D721Med (cell line): ENCODE measurements around the gene NRG2.

Experiments used
- DNase-seq: peaks from one replicate; pipeline ENCODE4 v3.0.0; 2011; ENCODE audit warnings: low spot score; ENCODE audit not compliant: insufficient read length
- FAIRE-seq: peaks from 2 replicates; lab custom pipeline; 2011; peaks lifted over from hg19 to GRCh38; lab: Jason Lieb, UNC
- TF ChIP-seq, protein P1 (sequence below): IDR thresholded peaks from 2 replicates; pipeline ENCODE4 v1.5.1; 2012; ENCODE audit warnings: mild to moderate bottlenecking, control low read depth; ENCODE audit not compliant: insufficient read depth; ENCODE audit errors: missing control alignments

The NRG2 gene

DNA sequence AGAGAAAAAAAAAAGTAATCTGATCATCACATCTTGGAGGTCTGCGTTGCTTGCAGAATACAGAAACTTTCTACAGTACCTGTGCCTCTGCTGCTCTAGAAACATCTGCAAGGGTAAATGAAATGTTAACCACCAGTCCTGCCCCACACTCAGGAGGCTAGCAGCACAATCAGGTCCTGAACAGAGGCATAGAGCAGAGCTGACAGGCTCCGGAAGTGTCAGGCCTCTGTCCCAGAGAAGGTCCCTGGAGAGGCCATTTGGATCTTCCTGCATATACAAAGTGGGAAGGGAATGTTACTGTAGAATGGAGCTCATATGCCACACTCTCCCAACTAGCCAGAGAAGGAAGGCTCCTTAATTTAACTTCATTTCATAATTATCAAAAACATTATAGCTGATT lies 7.2 kb downstream of the NRG2 start:
- DNase-seq = no peak
- TF ChIP-seq, protein P1, sequence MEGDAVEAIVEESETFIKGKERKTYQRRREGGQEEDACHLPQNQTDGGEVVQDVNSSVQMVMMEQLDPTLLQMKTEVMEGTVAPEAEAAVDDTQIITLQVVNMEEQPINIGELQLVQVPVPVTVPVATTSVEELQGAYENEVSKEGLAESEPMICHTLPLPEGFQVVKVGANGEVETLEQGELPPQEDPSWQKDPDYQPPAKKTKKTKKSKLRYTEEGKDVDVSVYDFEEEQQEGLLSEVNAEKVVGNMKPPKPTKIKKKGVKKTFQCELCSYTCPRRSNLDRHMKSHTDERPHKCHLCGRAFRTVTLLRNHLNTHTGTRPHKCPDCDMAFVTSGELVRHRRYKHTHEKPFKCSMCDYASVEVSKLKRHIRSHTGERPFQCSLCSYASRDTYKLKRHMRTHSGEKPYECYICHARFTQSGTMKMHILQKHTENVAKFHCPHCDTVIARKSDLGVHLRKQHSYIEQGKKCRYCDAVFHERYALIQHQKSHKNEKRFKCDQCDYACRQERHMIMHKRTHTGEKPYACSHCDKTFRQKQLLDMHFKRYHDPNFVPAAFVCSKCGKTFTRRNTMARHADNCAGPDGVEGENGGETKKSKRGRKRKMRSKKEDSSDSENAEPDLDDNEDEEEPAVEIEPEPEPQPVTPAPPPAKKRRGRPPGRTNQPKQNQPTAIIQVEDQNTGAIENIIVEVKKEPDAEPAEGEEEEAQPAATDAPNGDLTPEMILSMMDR = no peak
- FAIRE-seq = no peak

DNA sequence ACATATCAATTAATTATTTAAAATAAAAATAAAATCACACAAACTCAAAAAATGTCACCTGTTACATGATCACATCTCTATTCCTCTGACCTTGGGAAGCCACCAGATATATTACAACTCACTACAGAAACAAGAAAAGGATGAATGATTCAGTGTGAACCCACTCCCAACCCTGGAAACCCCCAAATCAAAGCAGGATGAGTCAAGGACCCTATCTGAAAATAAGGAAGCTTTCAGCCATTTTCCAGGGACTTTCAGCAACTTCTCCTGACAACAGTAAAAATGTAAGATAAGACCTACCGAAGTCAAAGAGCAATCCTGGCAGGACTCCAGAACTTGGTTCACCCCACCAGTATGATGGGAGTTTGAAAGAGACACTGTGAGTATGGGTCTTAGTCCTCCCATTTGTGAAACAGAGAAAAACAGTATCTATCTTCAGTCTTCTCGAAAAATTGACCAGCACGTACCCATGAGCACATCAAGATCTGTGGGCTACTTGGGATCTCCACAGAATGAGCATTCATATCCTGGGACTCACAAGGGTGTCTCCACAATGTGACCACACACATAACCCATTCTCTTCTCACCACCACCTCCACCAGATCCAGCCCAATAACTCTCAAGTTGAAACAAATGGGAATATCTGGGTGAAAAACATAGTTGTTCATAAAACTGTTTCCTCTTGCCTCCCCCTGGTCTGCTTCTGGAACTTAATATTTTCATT lies 9.9 kb downstream of the NRG2 start:
- DNase-seq = no peak
- FAIRE-seq = no peak
- TF ChIP-seq, protein P1 = no peak

DNA sequence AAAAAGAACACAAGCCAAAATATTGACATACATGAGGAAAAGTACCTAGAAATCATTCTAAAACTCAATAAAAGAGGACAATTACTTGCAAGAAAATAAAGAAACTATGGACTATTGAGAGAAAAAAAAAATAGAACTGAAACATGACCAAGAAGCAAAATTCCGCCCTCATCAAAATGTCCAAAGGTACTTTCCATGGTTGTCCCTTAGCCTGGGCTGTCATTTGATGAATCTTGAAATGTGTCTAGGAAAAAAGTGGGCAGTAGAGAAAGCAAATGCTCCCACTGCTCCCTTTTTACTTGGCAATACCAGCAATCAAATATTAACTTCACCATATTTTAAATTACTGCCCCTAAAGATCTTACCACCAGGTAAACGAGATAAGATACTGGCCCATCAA lies 10.8 kb downstream of the NRG2 start:
- TF ChIP-seq, protein P1 = no peak
- FAIRE-seq = no peak
- DNase-seq = no peak

DNA sequence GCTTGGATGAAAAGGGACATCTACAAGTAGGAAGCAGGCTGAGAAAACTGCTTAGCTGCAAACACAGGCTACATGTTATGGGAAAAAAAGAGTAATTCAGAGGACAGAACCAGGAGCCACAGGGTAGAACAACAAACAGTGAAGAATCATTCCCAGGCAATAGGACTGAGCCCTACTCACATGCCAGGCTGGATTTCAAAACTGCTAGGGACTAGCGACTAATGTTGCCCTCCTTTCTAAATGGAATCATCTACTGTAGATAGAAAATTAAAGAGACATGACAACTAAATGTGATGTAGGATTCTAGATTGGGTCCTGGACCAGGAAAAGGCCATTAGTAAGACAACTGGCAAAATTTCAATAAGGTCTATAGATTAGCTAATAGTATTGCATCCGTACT lies 15.3 kb downstream of the NRG2 start:
- FAIRE-seq = no peak
- TF ChIP-seq, protein P1 = no peak
- DNase-seq = no peak

DNA sequence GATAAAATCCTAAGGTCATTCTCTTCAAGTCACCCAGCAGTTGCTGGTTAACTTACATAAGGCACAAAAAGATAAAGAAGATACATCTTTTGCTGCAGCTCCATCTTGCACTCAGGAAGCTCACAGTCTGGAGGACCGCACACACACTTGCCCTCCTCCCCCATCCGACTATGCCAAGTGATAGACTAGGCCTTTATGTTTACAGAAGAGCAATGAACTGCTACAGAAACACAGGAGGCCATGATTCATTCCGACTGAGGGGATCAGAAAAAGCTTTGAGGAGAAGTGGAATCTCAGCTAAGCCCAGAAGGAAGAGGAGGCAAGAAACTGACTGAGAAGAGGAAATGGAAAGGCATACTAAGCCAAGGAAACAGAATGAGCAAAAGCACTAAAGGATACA lies 17.4 kb downstream of the NRG2 start:
- TF ChIP-seq, protein P1 = no peak
- peak; percentile 29 for FAIRE-seq
- DNase-seq = no peak

DNA sequence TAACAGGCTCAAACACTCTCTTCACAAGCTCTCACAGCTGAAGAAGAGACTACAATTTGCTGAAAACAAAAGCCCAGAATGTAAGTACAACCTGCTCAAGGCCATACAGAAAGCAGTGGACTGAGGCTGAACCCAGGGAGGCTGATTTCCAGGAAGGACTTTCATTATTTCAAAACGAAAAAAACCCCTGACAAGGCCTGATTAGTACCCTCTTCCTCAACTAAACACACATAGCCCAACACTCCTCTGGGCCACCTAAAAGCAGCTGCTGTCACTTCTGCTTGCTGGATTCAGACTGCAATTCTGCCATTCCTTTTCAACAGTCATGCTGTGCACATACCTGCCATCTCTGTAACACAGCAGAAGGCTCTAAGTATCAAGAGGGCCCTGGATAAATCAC lies 18.2 kb downstream of the NRG2 start:
- DNase-seq = no peak
- TF ChIP-seq, protein P1 = no peak
- FAIRE-seq = no peak

DNA sequence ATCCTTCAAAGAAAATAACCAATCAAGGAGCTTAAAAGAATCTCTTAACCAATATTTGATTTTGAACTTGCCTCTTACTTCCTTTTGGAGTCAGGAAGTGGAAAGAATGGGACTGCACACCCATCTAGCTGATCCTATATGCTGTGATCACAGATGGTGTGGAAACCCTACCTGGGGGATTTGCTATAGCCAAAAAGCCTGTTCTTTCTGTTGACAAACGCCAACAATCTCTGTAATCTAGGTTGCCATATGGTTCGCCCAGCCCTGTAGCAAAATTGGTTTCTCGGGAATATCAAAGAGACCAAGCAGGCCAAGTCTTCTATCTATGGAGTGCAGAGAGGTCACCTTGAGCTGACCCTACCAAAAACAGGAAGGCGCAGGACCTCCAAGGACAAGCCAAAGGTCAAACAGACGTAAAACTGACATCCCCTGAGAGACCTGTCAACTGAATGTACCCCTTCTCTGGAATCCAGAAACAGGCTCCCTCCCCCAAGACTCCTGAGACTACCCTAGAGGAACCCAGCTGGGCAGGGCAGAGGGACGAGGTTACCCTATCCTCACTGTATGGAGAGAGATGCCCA lies 19.4 kb downstream of the NRG2 start:
- DNase-seq (no peak), FAIRE-seq (peak; percentile 72)
- TF ChIP-seq, protein P1 = no peak
